AG09309 (cell line): ENCODE results near the gene PCK2.
A peak's percentile ranks its signal among the peaks of the same experiment; 100 is the strongest.

ENCODE experiments used
- DNase-seq: peaks from one replicate; pipeline ENCODE4 v3.0.0-alpha.2; 2010; ENCODE audit warnings: low read depth
- H3K4me3 ChIP-seq: 2 replicates; pipeline ENCODE4 v1.5.1; 2011; ENCODE audit warnings: mild to moderate bottlenecking, low read depth, low read length, moderate library complexity; ENCODE audit not compliant: control insufficient read depth
- CTCF ChIP-seq: IDR thresholded peaks from 2 replicates; pipeline ENCODE4 v1.5.1; 2011; ENCODE audit warnings: mild to moderate bottlenecking, low read depth, low read length, inconsistent platforms; ENCODE audit not compliant: insufficient read depth, control insufficient read depth; ENCODE audit errors: missing control alignments

Gene PCK2

DNA sequence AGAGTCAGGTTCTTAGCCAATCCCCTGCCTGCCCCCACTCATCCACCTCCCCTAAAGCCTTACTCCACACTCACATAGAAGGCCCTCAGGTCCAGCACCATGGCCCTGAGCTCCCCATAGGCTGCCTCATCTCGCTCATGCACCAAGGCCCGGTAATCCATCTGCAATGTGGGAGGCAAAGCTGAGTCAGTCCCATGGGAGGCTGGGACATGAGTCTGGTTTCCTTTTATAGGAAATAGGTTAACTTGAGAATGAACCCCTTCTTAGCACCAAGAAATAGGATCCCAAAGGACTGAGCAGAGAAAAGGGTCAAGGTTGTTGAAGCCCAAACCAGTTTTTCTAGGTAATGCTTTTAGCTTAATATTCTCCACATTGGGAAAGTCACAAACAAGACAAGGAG lies 49.4 kb downstream of the PCK2 start:
- TF ChIP-seq CTCF = no peak
- H3K4me3 ChIP-seq = no peak overlapping the region

DNA sequence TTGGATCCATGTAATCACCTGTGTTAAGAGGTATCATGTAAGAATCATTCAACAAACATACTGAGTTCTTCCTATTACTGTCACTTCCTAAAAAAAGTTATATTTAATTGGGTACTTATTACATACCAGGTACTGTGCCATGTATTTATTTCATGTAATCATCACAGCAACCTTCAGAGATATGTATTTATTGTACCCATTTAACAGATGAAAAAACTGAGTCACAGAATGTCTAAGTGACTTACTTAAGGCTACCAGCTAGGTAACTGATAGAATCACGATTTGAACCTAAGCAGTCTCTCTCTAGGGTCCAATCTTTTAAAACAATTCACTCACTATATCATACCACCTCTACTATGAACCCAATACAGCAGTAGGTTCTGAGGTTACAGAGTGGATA lies 50.3 kb downstream of the PCK2 start:
- H3K4me3 ChIP-seq = no peak overlapping the region
- no peak for TF ChIP-seq CTCF
- DNase-seq = no peak

More for the DNA sequence above, 49.4 kb downstream of the PCK2 start:
- DNase-seq = no peak

GRCh38 chr14:24145219-24145618 lies 51.1 kb downstream of the PCK2 start:
- DNase-seq = no peak
- TF ChIP-seq CTCF = no peak
- peak overlapping the region; percentile 93; the same call in 1 of the 2 replicates for H3K4me3 ChIP-seq

GRCh38 chr14:24145690-24146452 lies 51.8 kb downstream of the PCK2 start:
- no peak for TF ChIP-seq CTCF
- peak overlapping the region; percentile 93 for H3K4me3 ChIP-seq
- peak; percentile 11 for DNase-seq

GRCh38 chr14:24146453-24146977 lies 52.4 kb downstream of the PCK2 start, which contains the start of gene PSME2:
Gene PSME2 (minus strand): TSS chr14:24146610. CDS start chr14:24146581, 29 bp downstream.
- DNase-seq = peak; percentile 84
- TF ChIP-seq CTCF = no peak

DNA sequence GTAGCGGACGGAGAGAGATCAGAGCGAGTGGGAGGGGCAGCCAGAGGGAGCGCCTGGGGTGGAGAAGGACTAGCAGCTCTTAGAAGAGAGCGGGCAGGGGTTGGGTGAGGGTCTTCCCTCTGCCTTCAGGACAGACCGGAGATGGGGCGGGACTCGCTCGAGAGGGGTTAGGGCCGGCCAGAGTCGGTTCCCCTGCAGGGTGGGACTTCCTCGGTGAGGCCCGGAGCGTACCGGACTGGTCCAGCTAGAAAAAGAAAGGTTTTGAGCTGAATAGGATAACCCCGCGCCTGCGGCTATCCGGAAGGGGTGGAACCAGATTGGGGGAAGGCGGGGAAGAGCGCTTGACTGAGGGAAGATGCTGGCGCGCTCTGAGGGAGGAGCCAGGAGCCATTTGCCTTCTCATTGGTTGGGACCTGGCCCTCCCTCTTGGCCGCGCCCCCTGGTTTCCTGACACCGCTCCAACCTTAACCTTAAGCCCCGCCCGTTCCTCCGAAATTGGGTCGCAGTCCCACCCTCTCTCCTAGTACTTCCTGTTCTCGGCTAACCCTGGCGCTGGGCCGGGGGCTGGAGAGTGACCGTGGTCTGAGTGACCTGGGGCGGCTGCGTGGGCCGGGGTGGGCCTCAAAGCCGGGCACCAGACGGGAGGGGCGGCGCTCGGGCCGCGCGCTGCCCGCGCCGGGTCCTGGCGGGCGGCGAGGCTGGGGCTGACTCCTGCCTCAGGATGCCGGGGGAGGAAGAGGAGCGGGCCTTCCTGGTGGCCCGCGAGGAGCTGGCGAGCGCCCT lies 53.1 kb downstream of the PCK2 start, which contains the start of gene RNF31:
TSS of gene RNF31 (plus strand) at position 521 of the 783 bp plus-strand sequence. CDS start at position 722, 201 bp downstream.
- peak; percentile 93 for DNase-seq
- TF ChIP-seq CTCF = no peak
- H3K4me3 ChIP-seq = peak within 1 kb of the TSS; percentile 93

More at GRCh38 chr14:24146453-24146977, 52.4 kb downstream of the PCK2 start, which contains the start of gene PSME2:
- H3K4me3 ChIP-seq = peak within 1 kb of the TSS; percentile 93
